ENCODE results near the gene C3orf18.

GRCh38 chr3:50568947-50569749 lies 1.6 kb upstream of the C3orf18 start, which contains the start of gene HEMK1:
- TF ChIP-seq POLR2AphosphoS5 (IDR thresholded peaks at IDR 0.05; ENCODE audit: low read depth): peak; percentile 71
- TF ChIP-seq GABPA (IDR thresholded peaks at IDR 0.05; ENCODE audit: low read depth): peak; percentile 97

Data from HL-60 (cell line).